GM12878 (cell line): ENCODE data around the gene CD79A. TPM values are rescaled to one million over a fixed set of nuclear protein-coding genes. Genes with fewer than 3 reads are reported as not detected.

ENCODE experiments used
- ATAC-seq: fragments of 200-7000 bp; cut with Tn5 transposase; 3 replicates; pipeline ENCODE4 v1.9.1; 2020; ENCODE audit warnings: mild to moderate bottlenecking, moderate library complexity
- BruUV-seq: library from RNA; stranded (reverse); fragments of 400-500 nt; replicated peaks from 2 replicates; lab custom pipeline; 2021; lab: Mats Ljungman, UMichigan
- CTCF ChIA-PET: fragments of 300-600 bp; sonication (Branson Sonifier 250); formaldehyde crosslinking; extraction: SDS; loops from one replicate; lab custom pipeline; 2021; ENCODE audit warnings: inconsistent platforms; lab: Yijun Ruan, JAX
- POLR2A ChIA-PET: fragments of 350-600 bp; formaldehyde crosslinking; extraction: SDS; loops from one replicate; lab custom pipeline; 2021; ENCODE audit warnings: inconsistent platforms; lab: Charles Lee
- RAD21 ChIA-PET: fragments of 300-600 bp; sonication (Branson Sonifier 250); formaldehyde crosslinking; loops from one replicate; lab custom pipeline; 2023; ENCODE audit warnings: antibody characterized with exemption; ENCODE audit not compliant: unreplicated experiment; lab: Charles Lee
- SMC1A ChIA-PET: fragments of 300-600 bp; sonication (Branson Sonifier 250); formaldehyde crosslinking; loops from one replicate; lab custom pipeline; 2023; ENCODE audit not compliant: unreplicated experiment, uncharacterized antibody; lab: Charles Lee
- DNase-seq: peaks from one replicate; pipeline ENCODE4 v3.0.0-alpha.2; 2011; ENCODE audit warnings: low read depth, low spot score
- FAIRE-seq: peaks from 3 replicates; lab custom pipeline; 2011; peaks lifted over from hg19 to GRCh38; lab: Jason Lieb, UNC
- H2AFZ ChIP-seq: 2 replicates; pipeline ENCODE4 v1.6.0; 2011; ENCODE audit warnings: low read depth, low read length, control low read depth; ENCODE audit not compliant: control insufficient read depth
- H3K27ac ChIP-seq: 2 replicates; pipeline ENCODE4 v1.5.1; 2011; ENCODE audit warnings: control low read depth; ENCODE audit not compliant: control insufficient read depth, insufficient read depth
- H3K27me3 ChIP-seq, 2 experiments: replicated peaks in 1 of 2; 2 replicates each; pipeline versions ENCODE4 v1.6.0 to v1.6.1; 2011; ENCODE audit warnings: low read length in 1 of 2; ENCODE audit not compliant: control insufficient read depth in 2 of 2, insufficient read depth in 2 of 2
- H3K36me3 ChIP-seq, 2 experiments: 2 replicates each; pipeline ENCODE4 v1.5.1; 2011; ENCODE audit warnings: low read length in 1 of 2; ENCODE audit not compliant: control insufficient read depth in 2 of 2, insufficient read depth in 2 of 2
- H3K4me1 ChIP-seq: 2 replicates; pipeline ENCODE4 v1.6.1; 2011; ENCODE audit warnings: mild to moderate bottlenecking, low read length, moderate library complexity, mixed read lengths; ENCODE audit not compliant: control insufficient read depth, insufficient read depth
- H3K4me2 ChIP-seq: 2 replicates; pipeline ENCODE4 v1.6.0; 2011; ENCODE audit warnings: control low read depth; ENCODE audit not compliant: control insufficient read depth, insufficient read depth
- H3K4me3 ChIP-seq: fragments of 200-600 bp; sonication (generic); 2 replicates; pipeline ENCODE4 v1.5.1; 2016
- H3K79me2 ChIP-seq: 2 replicates; pipeline ENCODE4 v1.6.0; 2011; ENCODE audit warnings: low read length; ENCODE audit not compliant: control insufficient read depth, insufficient read depth
- H3K9ac ChIP-seq: 2 replicates; pipeline ENCODE4 v1.8.0; 2011; ENCODE audit warnings: low read length, control low read depth, mixed read lengths; ENCODE audit not compliant: control insufficient read depth, insufficient read depth
- H3K9me3 ChIP-seq: replicated peaks from 3 replicates; pipeline ENCODE4 v1.5.1; 2011; ENCODE audit warnings: mild to moderate bottlenecking, low read length; ENCODE audit not compliant: control insufficient read depth, insufficient read depth
- H4K20me1 ChIP-seq: 2 replicates; pipeline ENCODE4 v1.6.0; 2011; ENCODE audit not compliant: control insufficient read depth, insufficient read depth
- ATF7 ChIP-seq: fragments of 450-650 bp; IDR thresholded peaks from 2 replicates; pipeline ENCODE4 v1.6.1; 2016; ENCODE audit warnings: low read depth, mild to moderate bottlenecking
- BACH1 ChIP-seq: fragments of 450-650 bp; IDR thresholded peaks from 2 replicates; pipeline ENCODE4 v1.6.1; 2017; ENCODE audit warnings: mild to moderate bottlenecking, borderline replicate concordance
- BHLHE40 ChIP-seq, 2 experiments: fragments of 450-650 bp in 1 of 2; IDR thresholded peaks; 2 replicates each; pipeline ENCODE4 v1.6.1; 2011 to 2017; ENCODE audit warnings: low read depth in 2 of 2, borderline replicate concordance in 1 of 2, improper control_type of control experiment in 1 of 2, low read length in 1 of 2, mild to moderate bottlenecking in 1 of 2
- CHD2 ChIP-seq: IDR thresholded peaks from 2 replicates; pipeline ENCODE4 v1.6.1; 2011; ENCODE audit warnings: low read depth, low read length, improper control_type of control experiment, borderline replicate concordance
- EED ChIP-seq: sonication (generic); IDR thresholded peaks from 2 replicates; pipeline ENCODE4 v1.6.1; 2016; ENCODE audit warnings: antibody characterized with exemption, low read depth
- EP300 ChIP-seq, 2 experiments: fragments of 150-350 bp in 1 of 2; IDR thresholded peaks; 2 replicates each; pipeline ENCODE4 v1.6.1; 2011 to 2012; ENCODE audit warnings: low read depth in 2 of 2, low read length in 2 of 2, borderline replicate concordance in 1 of 2, improper control_type of control experiment in 1 of 2, inconsistent platforms in 1 of 2; ENCODE audit not compliant: control insufficient read depth in 1 of 2
- FOXM1 ChIP-seq: IDR thresholded peaks from 2 replicates; pipeline ENCODE4 v1.6.1; 2012; ENCODE audit warnings: low read depth, mild to moderate bottlenecking, inconsistent platforms, low read length, moderate library complexity
- GATAD2B ChIP-seq: fragments of 450-650 bp; conservative IDR thresholded peaks from 2 replicates; pipeline ENCODE4 v1.6.1; 2017; ENCODE audit warnings: low read depth, mild to moderate bottlenecking, moderate library complexity
- HDAC2 ChIP-seq: fragments of 200-600 bp; sonication (generic); IDR thresholded peaks from 2 replicates; pipeline ENCODE4 v1.6.1; 2017
- HDGF ChIP-seq: fragments of 450-650 bp; IDR thresholded peaks from 2 replicates; pipeline ENCODE4 v1.6.1; 2016; ENCODE audit warnings: antibody characterized with exemption
- KLF5 ChIP-seq: fragments of 450-650 bp; IDR thresholded peaks from 2 replicates; pipeline ENCODE4 v1.6.1; 2014; ENCODE audit warnings: mild to moderate bottlenecking; ENCODE audit not compliant: partially characterized antibody
- MAX ChIP-seq: IDR thresholded peaks from 2 replicates; pipeline ENCODE4 v1.6.1; 2012; ENCODE audit warnings: low read depth, low read length, improper control_type of control experiment
- NRF1 ChIP-seq: conservative IDR thresholded peaks from 2 replicates; pipeline ENCODE4 v1.6.1; 2011; ENCODE audit warnings: mild to moderate bottlenecking, low read depth, low read length, improper control_type of control experiment
- POLR2A ChIP-seq: IDR thresholded peaks from 2 replicates; pipeline ENCODE4 v1.6.1; 2011; ENCODE audit warnings: low read depth, mild to moderate bottlenecking, low read length
- RAD21 ChIP-seq: IDR thresholded peaks from 2 replicates; pipeline ENCODE4 v1.6.1; 2011; ENCODE audit warnings: mild to moderate bottlenecking, low read depth, low read length, moderate library complexity; ENCODE audit not compliant: insufficient read depth
- RBBP5 ChIP-seq: fragments of 200-600 bp; sonication (generic); conservative IDR thresholded peaks from 2 replicates; pipeline ENCODE4 v1.6.1; 2016
- RFX5 ChIP-seq: IDR thresholded peaks from 2 replicates; pipeline ENCODE4 v1.6.1; 2011; ENCODE audit warnings: low read depth, low read length, improper control_type of control experiment
- RUNX3 ChIP-seq: IDR thresholded peaks from 2 replicates; pipeline ENCODE4 v1.6.1; 2012; ENCODE audit warnings: low read length, inconsistent platforms
- SMAD5 ChIP-seq: IDR thresholded peaks from 2 replicates; pipeline ENCODE4 v1.6.1; 2016; ENCODE audit warnings: antibody characterized with exemption, low read depth
- SMC3 ChIP-seq: IDR thresholded peaks from 2 replicates; pipeline ENCODE4 v1.6.1; 2011; ENCODE audit warnings: low read length, improper control_type of control experiment, borderline replicate concordance
- TARDBP ChIP-seq: IDR thresholded peaks from 2 replicates; pipeline ENCODE4 v1.6.1; 2016; ENCODE audit warnings: borderline replicate concordance
- TCF12 ChIP-seq: IDR thresholded peaks from 2 replicates; pipeline ENCODE4 v1.6.1; 2011; ENCODE audit warnings: low read depth, mild to moderate bottlenecking, low read length
- WGBS: methylation state at CpG from one replicate; pipeline ENCODE4 v1.1.6; 2016; ENCODE audit warnings: low lambda C conversion rate; ENCODE audit not compliant: insufficient replicate concordance, insufficient coverage; ENCODE audit errors: missing lambda C conversion rate; 5-methylcytosine and 5-hydroxymethylcytosine counted together
- in situ Hi-C: fragments of 300-500 bp; cut with MboI; formaldehyde crosslinking; loops from 9 replicates; pipeline ENCODE4 v1.14.3; 2018; ENCODE audit warnings: mixed read lengths
- intact Hi-C: fragments of 100-400 bp; cut with micrococcal nuclease; formaldehyde crosslinking; loops from one replicate; pipeline ENCODE4 v1.14.2; 2022; ENCODE audit not compliant: unreplicated experiment
- polyA plus RNA-seq, 11 experiments: library from polyadenylated mRNA; depleted of rRNA in 4 of 11; unstranded in 6 of 11; stranded (reverse) in 5 of 11; fragments of >200 nt; fragmentation: Nextera tagmentation in 4 of 11; fragmentation: Illumina TruSeq in 1 of 11; extraction: Ambion mirVana in 4 of 11; extraction: Trizol in 1 of 11; gene quantifications; 1 replicate in 1 of 11; 2 replicates in 10 of 11; pipeline versions ENCODE4 v1.2.1 to v1.2.3, GENCODE V29; 2011 to 2016; ENCODE audit warnings: inconsistent platforms in 2 of 11, missing spikeins in 2 of 11, low read depth in 1 of 11
- total RNA-seq, 4 experiments: library from RNA; depleted of rRNA in 3 of 4; stranded (reverse); fragments of >200 nt in 3 of 4; fragmentation: Illumina TruSeq in 1 of 4; extraction: Trizol in 1 of 4; gene quantifications; 2 replicates each; pipeline versions ENCODE4 v1.2.1 to v1.2.3, GENCODE V29; 2013 to 2021
- TF ChIP-seq, protein P1 (sequence below), 3 experiments: IDR thresholded peaks in 2 of 3; conservative IDR thresholded peaks in 1 of 3; 2 replicates each; pipeline ENCODE4 v1.5.1; 2011; ENCODE audit warnings: low read depth in 3 of 3, low read length in 3 of 3, mild to moderate bottlenecking in 3 of 3, control low read depth in 2 of 3, moderate library complexity in 2 of 3, inconsistent platforms in 1 of 3, mixed read lengths in 1 of 3; ENCODE audit not compliant: control insufficient read depth in 2 of 3, insufficient read depth in 1 of 3; ENCODE audit errors: extremely low read depth in 1 of 3

The CD79A gene
- total and polyA plus RNA-seq, 10 of the 15 experiments (the other 5 are each of a cell fraction or from before 2014, with no cell fraction given): 38.8 to 414 (median 282) TPM

- ChIA-PET CTCF (interaction anchor here (0.9 to 10.8 kb wide), 8 partner anchors 11 to 65 kb away, joined by 3 to 136 read pairs (median 6); partner anchors contain the start of genes CD79A and RPS19), POLR2A (interaction anchor here (0.8 to 6.9 kb wide), 4 partner anchors 11 to 58 kb away, joined by 3 to 90 read pairs (median 24); partner anchors contain the start of genes CD79A and ERFL), RAD21 (interaction anchor here (0.9 to 7.1 kb wide), 6 partner anchors 14 to 58 kb away, joined by 3 to 120 read pairs (median 14); partner anchors contain the start of genes CD79A and RPS19), SMC1A (interaction anchor here (0.6 to 3.6 kb wide), 10 partner anchors 11 to 72 kb away, joined by 3 to 37 read pairs (median 4); partner anchors contain the start of genes CD79A, RABAC1 and RPS19)
- Histone ChIP-seq H3K79me2 (peaks cover 52% of the 10 kb centered on the region), H3K4me3 (peak overlapping the region; percentile 70), H3K36me3 (peaks cover 18 to 19% of the 10 kb centered on the region in 2 experiments; a peak in 3 of 4 replicates), H4K20me1 (no peaks in the 10 kb centered on the region), H3K4me2 (peak overlapping the region; percentile 100), H3K9me3 (no peaks in the 10 kb centered on the region), H3K9ac (peak overlapping the region; percentile 83), H2AFZ (no peak overlapping the region), H3K27me3 (no peaks in the 10 kb centered on the region), H3K27ac (peak overlapping the region; percentile 95), H3K4me1 (peaks cover 30% of the 10 kb centered on the region)
- WGBS: 20% methylated on average over 17 of the region's 17 CpGs
- in situ Hi-C loops: no loop called here
- DNase-seq (no peak), ATAC-seq (peak; percentile 36), FAIRE-seq (no peak)
- no TSS peak for BruUV-seq
- intact Hi-C loops: loop anchor here (2.0 kb wide), 1 partner anchor 47 kb away; no protein-coding TSS in a partner anchor
- TF ChIP-seq EED: peak; percentile 43; the same call in 1 of the 2 replicates
- peak; percentile 37; the same call in 1 of the 2 replicates for TF ChIP-seq SMC3
- peak; percentile 85 for TF ChIP-seq RUNX3
- TF ChIP-seq HDAC2: no peak
- no peak for TF ChIP-seq TARDBP
- TF ChIP-seq POLR2A: peak; percentile 58
- TF ChIP-seq MAX: no peak; the same call in 1 of the 2 replicates
- TF ChIP-seq NRF1: no peak
- no peak for TF ChIP-seq SMAD5
- TF ChIP-seq FOXM1: 0 out of 2 replicates have a peak, but pooled peaks have one; percentile 16
- TF ChIP-seq KLF5: peak; percentile 36
- TF ChIP-seq BHLHE40 (IDR thresholded peaks at IDR 0.05; ENCODE audit: borderline replicate concordance in 1 of 2, low read depth in 2 of 2, low read length in 1 of 2): peak in 1 of 2 experiments; percentile 32; a peak in 1 of 4 replicates
- no peak for TF ChIP-seq RBBP5
- TF ChIP-seq RAD21: peak; percentile 64
- TF ChIP-seq BACH1: peak; percentile 60; the same call in 1 of the 2 replicates
- TF ChIP-seq, protein P1, sequence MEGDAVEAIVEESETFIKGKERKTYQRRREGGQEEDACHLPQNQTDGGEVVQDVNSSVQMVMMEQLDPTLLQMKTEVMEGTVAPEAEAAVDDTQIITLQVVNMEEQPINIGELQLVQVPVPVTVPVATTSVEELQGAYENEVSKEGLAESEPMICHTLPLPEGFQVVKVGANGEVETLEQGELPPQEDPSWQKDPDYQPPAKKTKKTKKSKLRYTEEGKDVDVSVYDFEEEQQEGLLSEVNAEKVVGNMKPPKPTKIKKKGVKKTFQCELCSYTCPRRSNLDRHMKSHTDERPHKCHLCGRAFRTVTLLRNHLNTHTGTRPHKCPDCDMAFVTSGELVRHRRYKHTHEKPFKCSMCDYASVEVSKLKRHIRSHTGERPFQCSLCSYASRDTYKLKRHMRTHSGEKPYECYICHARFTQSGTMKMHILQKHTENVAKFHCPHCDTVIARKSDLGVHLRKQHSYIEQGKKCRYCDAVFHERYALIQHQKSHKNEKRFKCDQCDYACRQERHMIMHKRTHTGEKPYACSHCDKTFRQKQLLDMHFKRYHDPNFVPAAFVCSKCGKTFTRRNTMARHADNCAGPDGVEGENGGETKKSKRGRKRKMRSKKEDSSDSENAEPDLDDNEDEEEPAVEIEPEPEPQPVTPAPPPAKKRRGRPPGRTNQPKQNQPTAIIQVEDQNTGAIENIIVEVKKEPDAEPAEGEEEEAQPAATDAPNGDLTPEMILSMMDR (IDR thresholded peaks at IDR 0.05 in 2 of 3, conservative IDR thresholded peaks at IDR 0.05 in 1 of 3; ENCODE audit: control insufficient read depth in 2 of 3, extremely low read depth in 1 of 3, insufficient read depth in 1 of 3, low read depth in 3 of 3, low read length in 3 of 3): peak; percentile 42 to 62 (median 52); a peak in 5 of 6 replicates
- TF ChIP-seq HDGF: 0 out of 2 replicates have a peak, but pooled peaks have one; percentile 36
- no peak for TF ChIP-seq RFX5
- TF ChIP-seq CHD2: peak; percentile 4; the same call in 1 of the 2 replicates
- peak; percentile 21; the same call in 1 of the 2 replicates for TF ChIP-seq ATF7
- TF ChIP-seq TCF12: 0 out of 2 replicates have a peak, but pooled peaks have one; percentile 58
- TF ChIP-seq GATAD2B: 0 out of 2 replicates have a peak, but pooled peaks have one; percentile 63
- peak in 1 of 2 experiments; percentile 18; a peak in 1 of 4 replicates for TF ChIP-seq EP300 (IDR thresholded peaks at IDR 0.05; ENCODE audit: borderline replicate concordance in 1 of 2, control insufficient read depth in 1 of 2, low read depth in 2 of 2, low read length in 2 of 2)
Observed at GRCh38 chr19:41887711-41888382, 10.8 kb downstream of the CD79A start.
